HK-2 (cell line): ENCODE results near the gene CLEC4G.
"Not testable (repeated sequence)": the region's sequence is repeated elsewhere in the genome, so short reads cannot be mapped to it uniquely, and the experiment has no call there.

ENCODE experiments used
- DNase-seq: peaks from one replicate; pipeline ENCODE4 v3.0.0-alpha.2; 2018; ENCODE audit not compliant: unreplicated experiment

CLEC4G gene

DNA sequence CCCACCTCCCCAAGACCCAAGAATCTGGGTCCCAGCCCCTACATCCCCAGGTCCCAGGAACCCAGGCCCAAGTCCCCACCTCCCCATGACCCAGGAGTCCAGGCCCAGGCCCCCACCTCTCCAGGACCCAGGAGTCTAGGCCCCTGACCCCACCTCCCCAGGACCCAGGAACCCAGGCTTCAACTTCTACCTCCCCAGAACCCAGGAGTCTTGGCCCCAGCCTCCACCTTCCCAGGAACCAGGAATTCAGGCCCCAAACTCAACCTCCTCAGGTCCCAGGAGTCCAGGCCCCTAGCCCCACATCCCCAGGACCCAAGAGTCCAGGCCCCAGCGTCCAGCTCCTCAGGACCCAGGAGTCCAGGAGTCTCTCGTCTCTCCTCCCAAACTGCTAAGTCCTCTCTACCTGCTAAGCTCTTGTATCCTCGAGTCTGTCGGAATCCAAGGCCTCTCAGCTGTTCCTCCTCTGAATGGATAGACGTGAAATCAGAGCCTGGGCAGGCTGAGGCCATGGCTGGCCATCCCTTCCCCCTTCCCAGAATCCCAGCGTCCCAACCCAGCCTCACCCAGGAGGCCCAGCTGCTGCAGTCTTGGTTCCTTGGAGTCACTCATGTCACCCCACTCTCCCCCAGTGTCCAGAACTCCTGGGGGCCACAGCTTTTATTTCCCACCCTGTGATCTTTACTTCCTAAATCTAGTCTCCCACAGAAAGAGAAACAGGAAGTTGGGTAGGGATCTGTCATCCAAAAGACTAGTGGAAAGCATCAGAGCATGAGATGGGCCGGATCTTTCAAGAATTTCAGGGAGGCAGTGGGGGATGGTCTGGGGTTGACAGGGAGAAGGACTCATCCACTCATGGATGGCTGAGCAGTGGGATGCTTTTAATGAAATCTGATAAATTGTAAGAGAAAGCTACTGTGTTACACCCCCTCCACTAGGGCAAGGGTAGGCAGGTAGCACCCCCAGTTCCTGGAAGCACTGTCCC, 15.3 kb upstream of the CLEC4G start, which contains the start of gene CD209:
Gene CD209, minus strand, starts transcription at position 632 of the 982 bp plus-strand sequence. Its CDS starts 23 bp downstream, at position 609.
- peak; percentile 5 for DNase-seq

DNA sequence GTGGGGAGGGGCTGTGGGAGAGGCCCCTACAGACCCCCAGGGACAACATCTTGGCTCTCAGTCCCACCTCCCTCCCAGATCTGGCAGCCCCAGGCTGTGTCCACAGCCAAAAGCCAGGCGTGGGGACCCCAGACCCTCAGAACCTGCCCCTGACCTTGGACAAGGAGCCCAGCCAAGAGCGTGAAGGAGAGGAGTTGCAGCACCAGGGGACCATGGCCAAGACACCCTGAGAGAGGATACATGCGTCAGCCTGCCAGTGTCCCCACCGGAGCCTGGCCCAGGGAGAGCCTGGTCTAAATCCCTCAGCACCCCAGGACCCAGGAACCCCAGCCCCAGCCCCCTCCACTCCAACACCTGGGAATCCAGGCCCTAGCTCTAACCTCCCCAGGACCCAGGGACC, 14.4 kb upstream of the CLEC4G start:
- DNase-seq: not testable (repeated sequence)

DNA sequence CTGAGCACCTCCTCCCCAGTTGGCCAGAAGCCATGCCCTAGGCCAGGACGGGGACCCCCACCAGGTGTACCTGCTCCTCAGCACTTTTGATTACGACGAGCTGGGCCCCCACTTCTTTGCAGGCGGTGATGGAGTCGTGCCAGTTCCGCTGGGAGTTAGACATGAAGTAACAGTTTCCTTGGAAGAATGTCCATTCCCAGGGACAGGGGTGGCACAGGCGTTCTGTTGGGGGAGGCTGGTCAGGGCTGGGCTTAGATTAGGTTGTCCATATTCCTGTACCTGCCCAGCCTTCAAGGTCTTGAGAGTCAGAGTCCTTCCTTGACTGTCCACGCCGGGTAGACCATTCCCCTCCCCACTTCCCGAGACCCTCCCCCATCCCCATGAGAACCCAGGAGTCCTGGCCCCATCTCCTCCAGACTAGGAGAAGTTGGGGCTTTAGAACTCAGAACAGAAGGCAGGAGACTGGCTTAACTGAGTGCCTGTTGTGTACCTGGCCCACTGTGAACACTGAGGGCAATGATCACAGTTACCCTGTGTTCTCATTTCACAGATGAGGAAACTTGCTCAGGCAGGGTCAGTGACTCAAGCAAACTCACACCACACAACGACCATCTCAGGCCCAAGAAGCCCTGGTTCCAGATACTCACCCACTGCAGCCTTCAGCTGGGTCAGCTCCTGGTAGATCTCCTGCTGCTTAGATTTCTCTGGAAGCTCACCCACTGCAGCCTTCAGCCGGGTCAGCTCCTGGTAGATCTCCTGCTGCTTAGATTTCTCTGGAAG, 13.2 kb upstream of the CLEC4G start:
- no peak for DNase-seq

DNA sequence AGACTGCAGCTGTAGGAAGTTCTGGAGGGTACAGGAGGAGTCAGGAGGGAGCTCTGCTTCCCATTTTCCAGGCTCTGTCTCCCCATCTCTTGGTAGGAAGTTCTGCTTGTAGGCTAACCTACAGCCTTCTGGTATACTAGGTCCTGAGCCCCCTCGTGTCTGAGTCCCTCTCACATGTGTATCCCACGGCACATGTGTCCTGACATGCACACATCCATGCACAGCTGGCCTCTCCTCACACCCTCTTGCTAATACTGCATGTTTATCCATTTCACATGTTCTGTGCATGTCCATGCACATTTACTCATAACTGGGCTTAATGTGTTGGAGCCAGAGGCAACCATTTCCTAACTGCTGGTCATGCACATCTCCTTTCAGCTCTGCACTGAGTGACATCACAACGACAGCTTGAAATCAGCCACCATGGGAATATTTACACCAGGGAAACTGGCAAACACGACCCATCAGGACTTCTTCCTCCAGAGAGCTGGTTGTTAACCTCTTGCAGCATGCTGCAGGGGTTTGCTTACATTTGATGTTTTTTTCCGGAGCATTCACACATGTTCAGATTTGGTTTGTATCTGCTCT, 12.4 kb upstream of the CLEC4G start:
- no peak for DNase-seq

DNA sequence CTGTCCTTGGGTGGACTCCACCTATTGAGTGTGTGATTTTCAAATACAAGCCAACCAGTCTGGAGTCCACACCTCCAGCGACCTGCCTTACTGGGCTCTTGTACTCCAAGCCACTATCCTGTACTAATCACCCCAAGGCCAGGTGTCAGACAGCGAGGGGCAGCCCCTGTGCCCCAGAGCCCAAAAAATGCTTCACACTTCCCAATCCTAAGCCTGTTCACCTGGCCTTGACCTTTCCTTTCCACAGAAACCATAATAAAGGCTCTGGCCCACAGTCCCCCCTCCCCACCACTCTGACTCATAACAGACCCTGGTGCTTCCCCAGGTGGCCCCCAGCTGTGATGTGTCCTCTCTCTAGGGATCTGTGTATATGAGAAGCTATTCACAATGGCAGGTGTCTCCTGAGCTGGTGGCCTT, 11.5 kb upstream of the CLEC4G start:
- DNase-seq: no peak

DNA sequence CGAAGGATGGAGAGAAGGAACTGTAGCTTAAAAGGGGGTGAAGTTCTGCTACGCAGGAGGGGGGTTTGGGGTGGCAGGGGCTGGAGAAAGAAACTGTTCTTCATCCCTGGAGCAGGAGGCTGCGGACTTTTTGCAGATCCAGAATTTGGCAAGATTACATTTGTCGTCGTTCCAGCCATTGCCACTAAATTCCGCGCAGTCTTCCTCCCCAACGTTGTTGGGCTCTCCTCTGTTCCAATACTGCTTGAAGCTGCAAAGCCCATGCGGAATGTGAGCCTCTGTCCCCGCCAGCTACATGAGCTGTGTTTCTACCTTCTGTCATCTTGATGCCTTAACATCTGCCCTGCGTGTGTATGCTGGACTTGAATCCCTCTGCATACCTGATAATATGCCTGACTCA, 11.1 kb upstream of the CLEC4G start:
- no peak for DNase-seq

DNA sequence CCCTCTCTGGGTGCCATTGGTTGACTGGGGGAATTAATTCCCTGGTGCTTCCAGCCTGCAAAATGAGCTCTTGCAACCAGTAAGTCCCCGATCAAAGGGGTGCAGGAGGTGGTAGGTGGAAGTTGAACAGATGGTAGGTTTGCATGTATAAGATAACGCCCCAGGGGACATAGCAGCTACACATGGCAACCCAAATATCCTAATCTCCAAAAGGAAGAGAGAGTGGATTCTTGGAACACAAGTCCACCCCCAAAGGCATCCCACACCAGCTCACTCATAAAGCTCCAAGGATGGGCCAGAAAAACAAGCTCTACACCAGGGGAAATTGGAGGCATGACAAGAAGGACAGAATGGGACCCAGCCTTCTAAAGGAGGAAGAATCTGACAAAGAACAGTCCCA, 10.7 kb upstream of the CLEC4G start:
- no peak for DNase-seq

DNA sequence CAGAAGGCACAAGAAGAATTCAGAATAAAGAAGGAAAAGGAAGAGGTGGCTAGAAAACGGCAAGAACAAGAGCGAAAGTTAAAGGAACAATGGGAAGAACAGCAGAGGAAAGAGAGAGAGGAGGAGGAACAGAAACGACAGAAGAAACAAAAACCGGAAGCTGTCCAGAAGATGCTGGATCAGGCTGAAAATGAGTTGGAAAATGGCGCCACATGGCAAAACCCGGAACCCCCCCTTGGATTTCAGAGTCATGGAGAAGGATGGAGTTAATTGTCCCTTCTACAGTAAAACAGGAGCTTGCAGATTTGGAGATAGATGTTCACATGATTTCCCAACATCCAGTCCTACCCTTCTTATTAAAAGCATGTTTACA, 8.8 kb upstream of the CLEC4G start:
- no peak for DNase-seq

DNA sequence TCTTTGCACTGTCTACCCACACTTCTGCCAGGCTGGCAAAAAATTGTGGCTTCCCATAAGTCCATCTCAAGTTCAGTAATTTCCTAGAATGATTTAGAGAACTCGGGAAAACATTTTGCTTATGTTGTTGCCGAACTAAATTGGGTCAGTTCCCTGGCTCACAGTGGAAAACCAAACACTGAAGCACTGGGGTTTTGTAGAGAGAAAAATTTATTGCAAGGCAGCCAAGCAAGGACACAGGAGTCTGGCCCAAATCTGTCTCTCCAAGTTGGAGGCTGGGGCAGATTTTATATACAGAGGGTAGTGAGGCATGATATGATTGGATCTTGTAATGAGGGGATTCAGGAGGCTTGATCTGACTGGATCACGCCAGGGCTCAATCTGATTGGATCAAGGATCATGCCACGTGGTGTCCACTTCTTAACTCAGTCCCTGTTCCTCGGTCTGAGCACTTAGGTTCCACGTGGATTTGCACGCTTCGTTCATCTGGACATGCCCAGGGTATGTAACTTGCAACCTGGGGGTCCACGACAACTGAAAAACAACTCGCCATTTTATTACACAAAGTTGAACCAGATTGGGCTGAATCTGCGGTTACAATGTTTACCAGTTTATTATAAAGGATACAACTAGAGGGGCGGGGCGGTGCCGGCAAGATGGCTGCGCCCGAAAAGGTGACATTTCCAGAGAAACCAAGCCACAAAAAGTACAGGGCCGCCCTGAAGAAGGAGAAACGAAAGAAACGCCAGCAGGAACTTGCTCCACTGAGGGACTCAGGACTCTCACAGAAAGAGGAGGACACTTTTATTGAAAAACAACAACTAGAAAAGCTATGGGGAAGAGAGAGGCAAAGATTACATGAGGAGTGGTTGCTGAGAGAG, 8.1 kb upstream of the CLEC4G start:
- DNase-seq: no peak

DNA sequence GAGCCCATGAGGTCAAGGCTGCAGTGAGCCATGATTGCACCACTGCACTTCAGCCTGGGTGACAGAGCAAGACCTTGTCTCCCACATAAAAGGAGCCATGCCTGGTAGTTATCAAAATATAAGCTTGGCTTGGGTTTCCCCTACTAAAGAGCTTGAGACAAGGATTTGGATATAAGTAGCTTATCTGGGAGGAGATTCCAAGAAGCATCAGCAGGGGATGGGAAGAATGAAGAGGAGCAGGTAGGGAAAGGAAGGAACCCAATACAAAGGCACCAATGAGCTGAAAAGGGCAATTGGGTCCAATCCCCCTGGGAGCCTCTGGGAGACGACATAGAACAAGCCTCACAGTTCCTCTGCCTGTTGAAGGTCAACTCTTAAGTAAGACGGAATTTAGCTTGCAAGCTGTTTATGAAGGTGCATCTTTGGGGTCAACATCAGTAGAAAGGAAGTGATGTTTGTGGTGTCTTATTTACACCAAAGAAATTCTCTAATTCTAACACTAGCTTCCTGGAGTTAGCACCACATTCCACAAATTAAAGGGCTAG, 7.4 kb upstream of the CLEC4G start:
- DNase-seq: no peak

DNA sequence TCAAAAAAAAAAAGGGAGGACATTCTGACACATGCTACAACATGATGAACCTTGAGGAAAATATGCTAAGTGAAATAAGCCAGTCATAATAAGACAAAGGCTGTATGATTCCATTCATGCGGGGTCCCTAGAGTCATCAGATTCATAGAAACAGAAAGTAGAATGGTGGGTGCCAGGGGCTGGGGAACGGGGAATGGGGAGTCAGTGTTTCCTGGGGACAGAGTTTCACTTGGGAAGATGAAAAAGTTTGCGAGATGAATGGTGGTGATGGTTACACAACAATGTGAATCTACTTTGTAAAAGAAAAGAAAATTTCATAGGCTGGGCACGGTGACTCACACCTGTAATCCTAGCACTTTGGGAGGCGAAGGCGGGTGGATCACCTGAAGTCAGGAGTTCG, 6.1 kb upstream of the CLEC4G start:
- DNase-seq: no peak

DNA sequence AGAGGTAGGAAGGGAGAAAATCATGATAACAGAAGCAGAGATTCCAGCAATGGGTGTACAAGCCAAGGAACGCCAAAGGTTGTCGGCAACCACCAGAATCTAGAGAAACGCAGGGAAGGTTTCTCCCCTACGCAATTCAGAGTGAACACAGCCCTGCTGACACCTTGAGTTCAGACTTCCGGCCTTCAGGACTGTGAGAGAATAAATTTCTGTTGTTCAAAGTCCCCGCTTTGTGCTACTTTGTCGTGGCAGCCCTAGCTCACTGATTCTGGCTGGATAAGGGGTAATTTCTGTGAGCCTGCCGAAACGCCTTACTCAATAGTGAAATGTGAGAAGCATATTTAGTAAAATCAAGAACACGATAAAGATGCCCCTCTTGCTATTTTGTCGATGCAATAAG, 5.3 kb upstream of the CLEC4G start:
- no peak for DNase-seq

DNA sequence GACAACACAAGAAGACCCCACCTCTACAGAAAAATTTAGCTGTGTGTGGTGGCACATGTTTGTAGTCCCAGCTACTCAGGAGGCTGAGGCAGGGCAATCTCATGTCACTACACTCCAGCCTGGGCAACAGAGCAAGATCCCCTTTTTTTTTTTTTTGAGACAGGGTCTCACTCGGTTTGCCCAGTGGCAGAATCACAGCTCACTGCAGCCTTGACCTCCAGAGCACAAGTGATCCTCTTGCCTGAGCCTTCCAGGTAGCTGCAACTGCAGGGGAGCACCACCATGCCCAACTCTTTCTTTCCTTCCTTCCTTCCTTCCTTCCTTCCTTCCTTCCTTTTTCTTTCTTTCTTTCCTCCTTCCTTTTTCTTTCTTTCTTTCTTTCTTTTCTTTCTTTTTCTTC, 4.2 kb upstream of the CLEC4G start:
- no peak for DNase-seq

DNA sequence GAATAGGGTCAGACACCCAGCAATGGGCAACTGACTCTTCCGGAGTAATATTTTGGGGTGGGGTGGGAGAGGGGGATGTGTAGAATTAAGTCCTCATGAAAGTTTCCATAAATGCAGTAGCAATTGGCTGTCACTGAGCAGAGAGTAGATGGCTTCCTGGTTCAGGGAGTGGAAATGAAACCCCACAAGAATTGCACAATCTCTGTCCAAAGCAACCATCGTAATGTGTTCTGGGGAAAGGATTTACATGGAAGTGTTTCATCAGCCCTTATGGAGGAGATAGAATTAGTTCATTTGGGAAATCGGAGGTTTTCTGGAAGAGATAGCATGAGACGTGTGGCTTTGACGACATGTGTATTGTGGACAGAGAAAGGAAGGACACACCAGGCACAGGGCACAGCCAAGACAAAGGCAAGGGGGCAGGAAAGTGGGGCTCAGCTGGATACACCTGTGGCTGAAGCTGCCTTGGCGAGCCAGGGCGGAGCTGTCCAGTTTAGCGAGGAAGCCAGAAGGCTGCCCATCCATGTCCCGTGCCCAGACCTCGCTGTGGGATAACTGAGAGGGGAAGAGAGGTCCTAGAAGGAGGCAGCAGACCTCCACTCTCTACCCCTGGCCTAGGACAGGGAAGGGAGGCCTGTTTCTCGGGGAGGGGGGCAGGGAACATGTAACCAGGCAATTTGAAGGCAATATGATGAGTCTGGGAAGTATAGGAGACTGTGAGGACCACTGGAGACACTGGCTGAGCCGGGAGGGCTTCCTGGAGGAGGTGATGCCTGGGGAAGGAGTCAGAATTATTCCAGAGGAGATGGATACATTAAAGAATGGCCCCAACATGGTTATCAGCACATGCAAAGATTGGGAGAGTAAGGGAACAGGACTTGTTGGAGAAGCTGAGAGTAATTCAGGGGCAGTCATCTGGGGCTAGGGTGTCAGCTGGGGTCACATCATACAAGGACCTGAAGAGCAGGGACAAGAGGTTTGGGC, 2.6 kb upstream of the CLEC4G start:
- DNase-seq: no peak

DNA sequence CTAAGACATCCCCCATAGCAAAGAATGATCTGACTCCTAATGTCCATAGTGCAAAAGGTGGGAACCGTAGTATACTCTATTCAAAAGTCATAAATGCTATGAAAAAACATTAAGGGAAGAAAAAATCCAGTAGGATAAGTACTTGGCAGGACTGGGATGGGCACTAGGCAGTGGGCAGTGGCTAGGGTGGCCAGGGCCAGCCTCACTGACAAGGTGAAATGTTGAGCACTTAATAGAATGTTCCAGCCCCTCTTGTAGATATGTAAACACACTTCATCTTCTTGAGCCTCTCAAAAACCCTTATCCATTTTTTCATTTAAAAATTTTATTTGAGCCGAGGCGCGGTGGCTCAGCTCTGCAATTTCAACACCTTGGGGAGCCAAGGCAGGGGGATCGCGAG, 1.5 kb upstream of the CLEC4G start:
- DNase-seq: no peak

DNA sequence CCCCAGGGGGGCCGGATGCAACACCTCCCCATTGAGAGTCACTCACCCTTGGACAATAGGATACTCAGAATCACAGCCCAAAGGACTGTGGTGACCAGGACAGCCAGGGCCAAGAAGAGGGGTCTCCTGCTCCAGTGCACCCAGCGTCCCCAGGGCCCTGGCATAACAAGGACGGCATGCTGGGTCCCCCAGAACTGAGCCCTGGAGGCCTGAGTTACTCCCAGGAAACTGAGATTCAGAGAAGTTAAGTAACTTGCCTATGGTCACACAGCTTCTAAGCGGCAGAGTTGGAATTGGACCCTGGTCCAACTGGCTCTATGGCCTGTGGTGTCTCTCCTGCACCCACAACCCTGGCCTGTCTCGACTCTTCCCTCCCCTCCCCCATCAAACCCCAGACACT, 295 bp downstream of the CLEC4G start:
- DNase-seq: no peak

DNA sequence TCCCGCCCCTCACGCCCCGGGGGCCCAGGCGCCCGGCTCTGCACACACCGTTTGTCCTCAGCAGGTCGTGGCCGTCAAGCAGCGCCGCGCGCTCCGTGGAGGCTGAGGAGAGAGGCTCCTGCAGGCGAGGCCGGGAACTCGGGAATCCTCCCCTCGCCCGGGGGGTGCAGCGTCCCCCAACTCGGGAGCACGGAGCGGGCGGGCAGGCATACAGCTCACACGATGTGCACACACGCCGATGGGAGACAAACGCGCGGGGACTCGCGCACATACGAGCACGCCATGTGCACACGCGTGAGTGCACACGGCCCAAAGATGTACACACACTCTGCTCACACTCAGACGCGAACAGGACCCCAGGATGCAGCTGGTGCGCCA, 703 bp downstream of the CLEC4G start:
- DNase-seq: no peak

DNA sequence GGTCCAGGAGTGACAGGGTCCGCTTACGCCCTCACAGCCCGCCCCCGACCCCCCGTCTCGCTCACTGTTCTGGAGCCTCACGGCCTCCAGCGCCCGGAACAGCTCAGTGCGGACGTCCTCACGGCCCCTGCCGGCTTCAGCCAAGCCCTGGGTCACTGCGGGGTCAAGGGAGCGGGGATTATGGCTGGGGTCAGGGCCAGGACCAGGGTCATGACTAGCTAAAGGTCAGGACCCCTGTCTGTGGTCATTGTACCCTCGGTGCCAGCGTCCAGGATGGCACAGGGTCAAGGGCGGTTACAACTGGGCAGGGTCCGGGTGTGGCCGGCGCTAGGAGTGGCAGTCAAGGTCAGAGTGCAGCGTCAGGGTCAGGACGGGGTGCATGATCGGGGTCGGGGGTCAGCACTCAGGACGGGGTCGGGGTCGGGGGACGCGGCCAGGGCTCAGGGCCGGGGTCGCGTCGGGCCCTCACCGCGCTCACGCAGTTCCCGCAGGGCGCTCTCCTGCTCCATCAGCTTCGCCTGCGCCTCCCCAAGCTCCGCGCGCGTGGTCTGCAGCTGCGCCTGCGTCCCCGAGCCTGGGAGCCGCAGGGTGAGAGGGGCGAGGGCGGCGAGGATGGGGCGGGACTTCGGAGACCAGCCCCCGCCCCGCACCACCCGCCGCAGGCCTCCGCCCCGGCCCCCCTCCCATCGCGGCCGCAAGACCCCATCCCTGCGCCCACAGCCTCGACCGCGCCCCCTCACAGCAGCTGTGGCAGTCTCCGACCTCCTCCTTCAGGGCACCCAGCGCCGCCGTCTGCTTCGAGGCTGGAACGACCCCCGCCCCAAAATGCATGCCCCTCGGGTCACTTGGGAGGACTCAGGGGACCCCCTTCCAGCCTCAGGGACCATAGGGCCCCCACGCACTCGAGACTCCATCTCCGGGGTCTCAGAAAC, 1.4 kb downstream of the CLEC4G start:
- DNase-seq: no peak

DNA sequence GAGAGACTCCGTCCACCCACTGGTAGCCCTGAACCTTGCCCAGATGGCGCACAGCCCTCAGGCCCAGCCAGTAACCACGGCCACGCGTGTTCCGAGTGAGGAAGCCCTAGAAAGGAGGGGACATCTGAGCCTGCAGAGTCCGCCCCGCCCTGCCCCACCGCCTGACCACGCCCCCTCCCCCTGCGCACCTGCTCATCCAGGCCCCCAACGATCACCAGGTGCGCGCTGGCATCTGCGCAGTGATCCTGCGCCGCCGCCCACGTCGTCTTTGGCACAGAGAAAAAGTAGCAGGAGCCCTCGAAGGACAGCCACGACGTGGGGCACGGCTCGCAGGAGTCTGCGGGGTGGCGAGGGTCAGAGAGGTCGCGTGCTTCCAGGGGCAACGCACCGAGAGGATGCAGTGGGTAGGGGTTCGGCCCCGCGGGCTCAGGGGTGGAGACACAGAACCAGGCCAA, 2.1 kb downstream of the CLEC4G start:
- DNase-seq: no peak
